ENCODE data around the gene RTKN2.
A peak's percentile ranks its signal among the peaks of the same experiment; 100 is the strongest.

RTKN2 gene

DNA sequence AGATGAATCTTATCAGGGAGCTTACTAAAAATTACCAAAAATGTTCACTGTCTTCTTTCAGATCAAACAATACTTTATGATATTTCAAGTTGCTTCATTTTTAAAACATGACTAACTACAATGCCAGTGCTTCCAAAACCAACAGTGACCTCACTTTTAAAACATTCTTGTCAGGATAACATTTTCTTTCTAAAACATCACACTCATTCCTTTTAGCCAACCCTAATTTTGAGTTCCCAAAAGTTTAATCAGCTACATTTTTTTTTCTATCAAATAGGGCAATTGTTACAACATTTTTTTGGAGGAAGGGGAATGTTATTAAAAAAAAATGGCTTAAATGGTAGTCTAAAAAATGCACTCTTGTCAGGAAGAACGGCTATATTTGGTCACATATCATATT, 37.3 kb downstream of the RTKN2 start:
- TF ChIP-seq, protein P1, sequence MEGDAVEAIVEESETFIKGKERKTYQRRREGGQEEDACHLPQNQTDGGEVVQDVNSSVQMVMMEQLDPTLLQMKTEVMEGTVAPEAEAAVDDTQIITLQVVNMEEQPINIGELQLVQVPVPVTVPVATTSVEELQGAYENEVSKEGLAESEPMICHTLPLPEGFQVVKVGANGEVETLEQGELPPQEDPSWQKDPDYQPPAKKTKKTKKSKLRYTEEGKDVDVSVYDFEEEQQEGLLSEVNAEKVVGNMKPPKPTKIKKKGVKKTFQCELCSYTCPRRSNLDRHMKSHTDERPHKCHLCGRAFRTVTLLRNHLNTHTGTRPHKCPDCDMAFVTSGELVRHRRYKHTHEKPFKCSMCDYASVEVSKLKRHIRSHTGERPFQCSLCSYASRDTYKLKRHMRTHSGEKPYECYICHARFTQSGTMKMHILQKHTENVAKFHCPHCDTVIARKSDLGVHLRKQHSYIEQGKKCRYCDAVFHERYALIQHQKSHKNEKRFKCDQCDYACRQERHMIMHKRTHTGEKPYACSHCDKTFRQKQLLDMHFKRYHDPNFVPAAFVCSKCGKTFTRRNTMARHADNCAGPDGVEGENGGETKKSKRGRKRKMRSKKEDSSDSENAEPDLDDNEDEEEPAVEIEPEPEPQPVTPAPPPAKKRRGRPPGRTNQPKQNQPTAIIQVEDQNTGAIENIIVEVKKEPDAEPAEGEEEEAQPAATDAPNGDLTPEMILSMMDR (IDR thresholded peaks at IDR 0.05): no peak
- H3K4me1 Mint-ChIP-seq: no peaks in the 10 kb centered on the region
- no peaks in the 10 kb centered on the region for H3K27me3 Mint-ChIP-seq (ENCODE audit: low read depth, poor library complexity)
- peaks cover 11% of the 10 kb centered on the region for H3K36me3 Mint-ChIP-seq (ENCODE audit: low read depth)
- H3K4me3 Mint-ChIP-seq: no peak overlapping the region
- H3K27ac Mint-ChIP-seq: no peak overlapping the region
- H3K9me3 Mint-ChIP-seq: no peaks in the 10 kb centered on the region
- no peak for DNase-seq

DNA sequence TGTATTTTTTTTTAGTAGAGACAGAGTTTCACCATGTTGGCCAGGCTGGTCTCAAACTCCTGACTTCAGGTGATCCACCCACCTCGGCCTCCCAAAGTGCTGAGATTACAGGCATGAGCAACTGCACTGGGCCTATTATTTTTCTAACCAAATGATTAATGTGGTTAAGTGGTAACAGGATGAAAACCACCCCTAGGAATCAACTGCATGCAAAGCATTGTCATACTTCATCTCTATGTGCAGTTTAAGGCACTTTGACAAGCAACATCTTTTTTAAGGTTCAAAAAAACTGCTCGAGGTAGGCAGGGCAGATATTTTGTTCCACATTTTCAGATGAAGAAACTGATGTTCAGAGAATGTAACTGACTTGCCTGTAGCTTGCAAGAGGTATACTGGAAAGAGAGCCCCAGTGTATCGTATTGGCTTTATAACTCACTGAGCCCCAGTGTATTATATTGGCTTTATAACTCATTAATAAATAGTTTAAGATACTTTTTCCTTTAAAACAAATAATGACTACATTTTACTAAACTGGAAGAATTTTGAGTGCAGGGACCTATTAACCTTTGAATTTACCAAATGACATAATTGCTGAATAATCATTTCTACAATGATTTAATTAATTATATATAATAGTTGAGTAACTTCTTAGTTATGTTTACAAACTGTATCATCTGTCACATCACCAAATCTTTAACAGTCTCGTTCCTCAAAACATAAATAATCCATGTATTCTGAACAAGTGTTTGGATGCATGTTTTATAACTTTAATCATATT, 38.1 kb downstream of the RTKN2 start:
- no peaks in the 10 kb centered on the region for H3K27me3 Mint-ChIP-seq (ENCODE audit: low read depth, poor library complexity)
- H3K9me3 Mint-ChIP-seq: no peaks in the 10 kb centered on the region
- TF ChIP-seq, protein P1 (IDR thresholded peaks at IDR 0.05): no peak
- no peak overlapping the region for H3K4me3 Mint-ChIP-seq
- H3K4me1 Mint-ChIP-seq: no peaks in the 10 kb centered on the region
- H3K36me3 Mint-ChIP-seq (ENCODE audit: low read depth): peaks cover 11% of the 10 kb centered on the region
- DNase-seq: no peak
- no peak overlapping the region for H3K27ac Mint-ChIP-seq

DNA sequence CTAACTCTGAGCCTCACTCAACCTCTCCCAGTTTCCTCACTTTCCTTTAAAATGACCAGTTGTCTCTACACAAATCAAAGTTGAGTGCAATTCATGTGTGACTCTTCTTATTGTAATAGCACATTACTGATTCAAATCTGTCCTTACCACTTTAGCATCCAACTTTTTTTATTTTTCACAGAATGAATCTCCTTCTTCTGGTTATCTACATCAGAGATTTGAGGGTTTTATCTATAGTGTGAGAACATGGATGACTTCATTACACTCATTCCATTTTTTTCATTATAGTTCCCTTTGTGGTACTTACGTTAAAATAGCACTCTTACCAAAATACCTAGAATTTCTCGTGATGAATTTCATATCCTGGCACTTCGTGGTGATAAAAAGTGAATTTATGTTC, 43.3 kb downstream of the RTKN2 start:
- Mint-ChIP-seq H3K27me3 (ENCODE audit: low read depth, poor library complexity) (no peaks in the 10 kb centered on the region), H3K4me1 (peaks cover 6% of the 10 kb centered on the region), H3K36me3 (ENCODE audit: low read depth) (peaks cover 25% of the 10 kb centered on the region), H3K9me3 (peaks cover 3% of the 10 kb centered on the region), H3K4me3 (no peak overlapping the region), H3K27ac (no peak overlapping the region)
- TF ChIP-seq, protein P1 (IDR thresholded peaks at IDR 0.05): no peak
- DNase-seq: no peak

DNA sequence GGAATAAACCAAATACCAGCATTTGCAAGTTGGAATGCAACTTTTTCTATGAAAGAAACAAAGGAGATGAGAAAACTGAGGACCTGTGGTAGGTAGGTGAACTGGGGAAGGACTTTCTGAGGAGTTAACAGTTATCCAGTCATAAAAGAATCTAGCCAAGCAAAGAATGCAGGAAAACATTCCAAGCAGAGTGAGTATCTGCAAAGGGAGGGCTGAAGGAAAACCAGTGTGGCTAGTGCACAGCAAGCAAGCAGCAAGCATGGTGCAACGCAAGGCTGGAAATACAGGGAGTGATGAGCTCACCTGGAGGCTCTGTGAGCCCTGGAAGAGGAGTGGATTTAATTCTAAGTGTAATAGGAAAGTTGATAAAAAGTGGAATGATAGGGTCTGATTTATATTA, 44.0 kb downstream of the RTKN2 start:
- no peak for DNase-seq
- peak overlapping the region; percentile 72 for H3K27ac Mint-ChIP-seq
- H3K4me3 Mint-ChIP-seq: no peak overlapping the region
- TF ChIP-seq, protein P1 (IDR thresholded peaks at IDR 0.05): no peak
- H3K4me1 Mint-ChIP-seq: peaks cover 6% of the 10 kb centered on the region
- H3K36me3 Mint-ChIP-seq (ENCODE audit: low read depth): peaks cover 25% of the 10 kb centered on the region
- H3K9me3 Mint-ChIP-seq: peaks cover 3% of the 10 kb centered on the region
- H3K27me3 Mint-ChIP-seq (ENCODE audit: low read depth, poor library complexity): no peaks in the 10 kb centered on the region

DNA sequence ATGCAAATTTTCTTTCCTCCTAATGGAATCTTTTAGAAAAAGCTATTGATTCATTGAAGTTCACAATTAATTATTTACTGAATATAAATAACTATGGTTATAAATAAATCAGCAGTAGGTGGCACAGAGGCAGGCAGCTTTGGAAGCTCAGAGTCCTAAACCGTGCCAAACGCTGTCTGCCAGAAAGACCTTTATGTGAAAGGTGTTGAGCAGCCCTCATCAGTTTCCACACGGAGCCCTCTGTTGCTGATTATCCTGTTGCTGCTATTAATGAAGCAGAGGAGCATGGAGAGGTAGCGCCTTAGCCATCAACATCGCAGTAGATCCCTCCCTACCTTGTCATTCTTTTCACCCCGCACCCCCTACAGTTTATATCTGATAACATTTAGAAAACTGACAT, 51.0 kb downstream of the RTKN2 start:
- peaks cover 18% of the 10 kb centered on the region for H3K36me3 Mint-ChIP-seq (ENCODE audit: low read depth)
- no peak for DNase-seq
- H3K4me3 Mint-ChIP-seq: no peak overlapping the region
- TF ChIP-seq, protein P1 (IDR thresholded peaks at IDR 0.05): no peak
- no peaks in the 10 kb centered on the region for H3K27me3 Mint-ChIP-seq (ENCODE audit: low read depth, poor library complexity)
- no peaks in the 10 kb centered on the region for H3K9me3 Mint-ChIP-seq
- H3K4me1 Mint-ChIP-seq: no peaks in the 10 kb centered on the region
- H3K27ac Mint-ChIP-seq: no peak overlapping the region

DNA sequence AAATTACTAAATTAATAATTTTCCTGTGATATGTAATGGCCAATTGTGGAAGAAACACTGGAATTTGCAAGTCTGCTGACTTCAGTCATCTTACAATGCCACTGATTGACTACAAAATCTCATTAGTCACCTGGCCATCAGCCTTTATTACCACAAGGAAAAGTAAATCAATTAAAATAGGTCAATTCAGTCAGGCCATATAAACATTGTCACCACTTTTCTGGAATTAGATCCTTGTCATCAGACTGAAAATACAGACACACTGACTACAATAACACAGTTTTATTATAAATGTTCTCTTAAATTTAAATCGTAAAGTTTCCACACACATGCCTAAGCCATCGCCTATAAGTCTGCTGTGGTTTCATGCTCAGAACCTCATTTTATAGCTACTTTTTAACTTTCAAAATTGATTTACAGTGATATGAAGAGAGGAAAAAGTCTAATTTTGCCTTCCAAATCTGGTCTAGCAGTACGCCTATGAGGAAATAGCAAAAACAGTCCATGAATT, 54.2 kb downstream of the RTKN2 start:
- H3K4me1 Mint-ChIP-seq: no peaks in the 10 kb centered on the region

More for the DNA sequence above, 54.2 kb downstream of the RTKN2 start:
- TF ChIP-seq, protein P1 (IDR thresholded peaks at IDR 0.05): no peak
- H3K36me3 Mint-ChIP-seq (ENCODE audit: low read depth): peaks cover 26% of the 10 kb centered on the region
- no peaks in the 10 kb centered on the region for H3K27me3 Mint-ChIP-seq (ENCODE audit: low read depth, poor library complexity)
- no peak for DNase-seq
- H3K9me3 Mint-ChIP-seq: no peaks in the 10 kb centered on the region
- no peak overlapping the region for H3K27ac Mint-ChIP-seq
- no peak overlapping the region for H3K4me3 Mint-ChIP-seq
